ENCODE results near the gene RAC2. TPM values are rescaled to one million over a fixed set of nuclear protein-coding genes. Genes with fewer than 3 reads are reported as not detected.
A peak's percentile ranks its signal among the peaks of the same experiment; 100 is the strongest.

Gene RAC2
- total and polyA plus RNA-seq, 2 of the 8 experiments (the other 6 are each of a cell fraction or from before 2014, with no cell fraction given): 2.3 to 4.3 TPM

- 93% methylated on average over 7 of the region's 8 CpGs; no CpG with 5 or more reads in 1 of the 2 experiments for WGBS, 2 experiments (ENCODE audit: extremely low coverage in 1 of 2, insufficient coverage in 1 of 2, insufficient read length in 1 of 2, insufficient replicate concordance in 2 of 2, low coverage in 1 of 2, low lambda C conversion rate in 2 of 2, missing lambda C conversion rate in 1 of 2)
These were observed 27.0 kb upstream of the RAC2 start for GRCh38 chr22:37270928-37271650.

More at GRCh38 chr22:37270928-37271650, 27.0 kb upstream of the RAC2 start:
- Histone ChIP-seq H2BK5ac (ENCODE audit: low read depth, low read length) (no peak overlapping the region), H3K23ac (ENCODE audit: insufficient read length) (no peak overlapping the region), H2AK5ac (ENCODE audit: low read depth, low read length) (0 out of 2 replicates have a peak overlapping the region, but pooled peaks have one; percentile 16), H3K56ac (replicated peaks; ENCODE audit: insufficient read length, low read depth, low read length) (no peak overlapping the region), H3K4ac (replicated peaks; ENCODE audit: insufficient read length, low read depth, low read length) (no peak overlapping the region), H2BK20ac (ENCODE audit: low read length) (no peak overlapping the region), H3K4me2 (ENCODE audit: insufficient read depth in 1 of 2, low read depth in 2 of 2, low read length in 2 of 2) (no peak overlapping the region), H2BK15ac (ENCODE audit: low read length) (no peak overlapping the region), H3K18ac (ENCODE audit: extremely low read depth, low read length) (no peak overlapping the region), H3K14ac (ENCODE audit: insufficient read length) (no peak overlapping the region), H4K5ac (ENCODE audit: insufficient read length, low read depth, low read length) (no peak overlapping the region), H4K20me1 (replicated peaks in 1 of 2; ENCODE audit: control insufficient read depth in 1 of 2, insufficient read depth in 2 of 2, low read length in 2 of 2) (no peaks in the 10 kb centered on the region), H3K4me1 (replicated peaks in 1 of 4; ENCODE audit: control insufficient read depth in 3 of 4, insufficient read depth in 4 of 4, low read length in 3 of 4) (peaks cover 0 to 2% (median 0%) of the 10 kb centered on the region in 4 experiments; a peak in 2 of 7 replicates), H3K27ac (ENCODE audit: low read depth, low read length) (no peak overlapping the region), H3K9me3 (ENCODE audit: insufficient read depth in 2 of 2, low read depth in 1 of 2, low read length in 1 of 2) (no peaks in the 10 kb centered on the region), H3K23me2 (ENCODE audit: low read depth, low read length) (0 out of 2 replicates have a peak, but pooled peaks cover 2% of the 10 kb centered on the region), H3K79me2 (ENCODE audit: control insufficient read depth in 1 of 2, insufficient read depth in 2 of 2, low read length in 2 of 2) (no peaks in the 10 kb centered on the region), H2BK12ac (ENCODE audit: low read depth, low read length) (no peak overlapping the region), H3K79me1 (ENCODE audit: low read depth, low read length) (no peaks in the 10 kb centered on the region), H3K4me3 (ENCODE audit: extremely low read depth in 1 of 4, insufficient read depth in 2 of 4, low read depth in 3 of 4, low read length in 4 of 4) (no peak overlapping the region), H4K91ac (replicated peaks; ENCODE audit: insufficient read length, low read length) (no peak overlapping the region), H3K36me3 (ENCODE audit: control insufficient read depth in 2 of 4, insufficient read depth in 4 of 4, low read length in 3 of 4) (no peaks in the 10 kb centered on the region), H3K27me3 (replicated peaks in 1 of 4; ENCODE audit: control insufficient read depth in 3 of 4, extremely low read depth in 1 of 4, insufficient read depth in 3 of 4, low read length in 3 of 4) (no peaks in the 10 kb centered on the region), H3K9ac (replicated peaks in 1 of 4; ENCODE audit: extremely low read depth in 1 of 4, low read depth in 3 of 4, low read length in 3 of 4) (no peak overlapping the region), H2BK120ac (replicated peaks; ENCODE audit: low read depth, low read length) (no peak overlapping the region), H2AFZ (ENCODE audit: low read length) (no peak overlapping the region), H4K8ac (ENCODE audit: extremely low read depth, insufficient read depth, low read length) (no peak overlapping the region; the same call in 1 of the 2 replicates)
- no peak for TF ChIP-seq KDM5A (IDR thresholded peaks at IDR 0.05; ENCODE audit: low read length)
- no peak for DNase-seq (ENCODE audit: low read depth in 1 of 2, low spot score in 2 of 2)
- CTCF ChIA-PET (ENCODE audit: partially characterized antibody): interaction anchor here (1.4 to 6.9 kb wide), 5 partner anchors 11 to 187 kb away, joined by 5 to 48 read pairs (median 8); partner anchors contain the start of gene CYTH4
- POLR2A ChIA-PET (ENCODE audit: partially characterized antibody): no interaction called here
- FAIRE-seq: no peak
